Immature natural killer cell (primary cell): ENCODE measurements around the gene STX17. TPM values are rescaled to one million over a fixed set of nuclear protein-coding genes. Genes with fewer than 3 reads are reported as not detected.

Experiments used
- DNase-seq, 3 donors: peaks; one replicate each; pipeline ENCODE4 v3.0.0; 2022; ENCODE audit warnings: mixed read lengths in 1 of 3
- H3K27ac Mint-ChIP-seq, 6 donors: one replicate each; pipeline ENCODE4 v1.8.0; 2020; ENCODE audit warnings: mixed read lengths in 6 of 6, mild to moderate bottlenecking in 5 of 6, inconsistent platforms in 4 of 6, moderate library complexity in 3 of 6
- H3K27me3 Mint-ChIP-seq, 3 donors: one replicate each; pipeline ENCODE4 v1.8.0; 2020 to 2021; ENCODE audit warnings: low read depth in 3 of 3, mild to moderate bottlenecking in 3 of 3, mixed read lengths in 3 of 3, moderate library complexity in 3 of 3, inconsistent platforms in 1 of 3
- H3K36me3 Mint-ChIP-seq, 3 donors: one replicate each; pipeline ENCODE4 v1.8.0; 2020; ENCODE audit warnings: mixed read lengths in 3 of 3, inconsistent platforms in 2 of 3, mild to moderate bottlenecking in 2 of 3
- H3K4me1 Mint-ChIP-seq, 2 donors: one replicate each; pipeline ENCODE4 v1.8.0; 2020; ENCODE audit warnings: inconsistent platforms in 2 of 2, mild to moderate bottlenecking in 2 of 2, mixed read lengths in 2 of 2, moderate library complexity in 1 of 2
- H3K4me3 Mint-ChIP-seq, 5 donors: one replicate each; pipeline ENCODE4 v1.8.0; 2020; ENCODE audit warnings: mild to moderate bottlenecking in 5 of 5, mixed read lengths in 5 of 5, inconsistent platforms in 3 of 5, moderate library complexity in 3 of 5
- H3K9me3 Mint-ChIP-seq, 6 donors: one replicate each; pipeline ENCODE4 v1.8.0; 2020; ENCODE audit warnings: mild to moderate bottlenecking in 6 of 6, mixed read lengths in 6 of 6, inconsistent platforms in 4 of 6, moderate library complexity in 3 of 6
- polyA plus RNA-seq, 3 donors: library from polyadenylated mRNA; unstranded; fragments of 300-500 nt; fragmentation: Illumina TruSeq; gene quantifications; one replicate each; pipeline ENCODE4 v1.2.3, GENCODE V29; 2021

Gene STX17
- polyA plus RNA-seq, 3 donors from 2014 or later: 17.3 to 28.5 (median 18.8) TPM

DNA sequence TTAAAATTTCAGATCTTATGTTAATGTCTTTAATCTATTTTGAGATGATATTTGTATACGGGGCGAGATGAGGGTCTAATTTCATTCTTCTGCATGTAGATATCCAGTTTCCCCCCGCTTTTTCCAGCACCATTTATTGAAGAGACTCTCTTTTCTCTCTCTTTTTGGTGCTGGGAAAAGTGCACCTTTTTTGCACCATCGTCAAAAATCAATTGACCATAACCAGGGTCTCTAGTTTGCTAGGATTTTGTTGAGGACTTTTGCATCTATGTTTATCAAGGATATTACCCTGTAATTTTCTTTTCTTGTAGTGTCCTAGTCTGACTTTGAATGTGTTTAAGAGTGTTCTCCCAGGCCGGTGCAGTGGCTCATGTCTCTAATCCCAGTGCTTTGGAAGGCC is 93.3 kb downstream of the STX17 start:
- DNase-seq: no peak
- Mint-ChIP-seq H3K4me1 (no peaks in the 10 kb centered on the region), H3K4me3 (no peak overlapping the region), H3K27ac (no peak overlapping the region), H3K36me3 (peaks cover 29 to 43% (median 42%) of the 10 kb centered on the region in 3 donors), H3K9me3 (no peaks in the 10 kb centered on the region), H3K27me3 (peaks cover 0 to 4% (median 0%) of the 10 kb centered on the region in 3 donors)

DNA sequence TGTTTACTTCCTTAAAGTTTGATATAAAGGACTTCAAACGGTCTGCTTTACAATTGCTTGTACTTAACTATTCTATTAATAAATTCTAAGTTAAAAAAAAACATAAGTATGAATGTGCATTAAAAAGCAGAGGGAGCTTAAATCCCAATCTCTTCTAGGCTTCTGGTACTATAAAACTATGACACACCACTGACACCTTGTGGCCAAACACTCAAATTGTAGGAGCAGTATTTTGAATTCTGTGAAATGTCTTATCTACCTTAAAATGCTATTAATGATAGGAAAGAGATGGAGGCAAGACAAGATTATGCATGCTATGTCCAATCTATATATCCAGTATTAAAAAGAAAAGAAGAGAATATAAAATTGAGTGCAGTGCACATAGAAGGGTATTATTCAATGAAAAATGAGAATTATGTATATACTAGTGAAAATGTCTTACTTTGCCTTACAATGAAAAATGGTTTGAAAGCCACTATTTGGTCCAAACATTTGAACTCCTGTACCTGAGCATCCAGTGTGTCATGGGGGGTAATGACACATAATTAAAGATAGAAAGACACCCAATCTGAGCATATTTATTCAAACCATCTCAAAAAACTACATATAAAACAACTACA is 104.7 kb downstream of the STX17 start:
- peak overlapping the region in 1 of 6 donors; percentile 46 for H3K27ac Mint-ChIP-seq
- no peak overlapping the region for H3K4me3 Mint-ChIP-seq
- no peaks in the 10 kb centered on the region for H3K4me1 Mint-ChIP-seq
- H3K27me3 Mint-ChIP-seq: no peaks in the 10 kb centered on the region
- H3K9me3 Mint-ChIP-seq: no peaks in the 10 kb centered on the region
- peak; percentile 51 to 57 (median 54) for DNase-seq
- peaks cover 9 to 28% (median 19%) of the 10 kb centered on the region in 3 donors for H3K36me3 Mint-ChIP-seq

DNA sequence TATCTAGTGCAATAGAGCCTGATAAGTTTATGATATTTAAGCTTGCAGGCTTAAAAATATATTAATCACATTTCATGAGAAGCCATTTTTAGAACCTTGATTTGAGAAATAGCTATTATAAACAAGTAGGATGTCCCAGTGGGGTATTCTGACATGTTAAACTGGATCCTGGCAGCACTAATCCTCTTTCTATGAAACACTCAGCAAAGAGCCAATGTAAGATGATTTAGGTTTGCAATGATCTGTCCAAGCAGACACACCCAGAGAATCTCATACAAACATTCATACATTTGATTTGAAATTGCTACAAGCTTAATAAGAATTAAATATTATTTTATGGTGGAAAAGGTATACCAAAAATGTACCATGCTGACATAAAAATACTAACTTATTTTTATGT is 105.8 kb downstream of the STX17 start:
- Mint-ChIP-seq H3K4me3 (no peak overlapping the region), H3K9me3 (no peaks in the 10 kb centered on the region), H3K27me3 (no peaks in the 10 kb centered on the region), H3K36me3 (peaks cover 9 to 26% (median 15%) of the 10 kb centered on the region in 3 donors), H3K4me1 (no peaks in the 10 kb centered on the region), H3K27ac (no peak overlapping the region)
- DNase-seq: no peak

DNA sequence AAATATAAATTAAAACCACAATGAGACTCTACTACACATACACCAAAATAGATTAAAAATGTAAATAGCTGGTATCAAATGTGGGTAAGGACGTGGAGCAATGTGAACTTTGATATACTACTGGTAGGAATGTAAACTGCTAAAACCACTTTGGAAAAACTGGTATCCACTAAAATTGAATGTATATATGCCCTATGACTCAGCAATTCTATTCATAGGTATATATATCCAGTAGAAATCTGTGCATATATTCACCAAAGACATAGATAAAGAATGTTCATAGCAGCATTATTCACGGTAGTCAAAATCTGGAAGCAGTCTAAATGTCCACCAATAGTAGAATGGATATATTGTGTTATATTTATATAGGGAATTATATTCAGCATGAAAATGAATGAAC is 107.1 kb downstream of the STX17 start:
- H3K9me3 Mint-ChIP-seq: no peaks in the 10 kb centered on the region
- peaks cover 9 to 26% (median 17%) of the 10 kb centered on the region in 3 donors for H3K36me3 Mint-ChIP-seq
- H3K4me3 Mint-ChIP-seq: no peak overlapping the region
- no peaks in the 10 kb centered on the region for H3K27me3 Mint-ChIP-seq
- H3K4me1 Mint-ChIP-seq: no peaks in the 10 kb centered on the region
- DNase-seq: no peak
- no peak overlapping the region for H3K27ac Mint-ChIP-seq

DNA sequence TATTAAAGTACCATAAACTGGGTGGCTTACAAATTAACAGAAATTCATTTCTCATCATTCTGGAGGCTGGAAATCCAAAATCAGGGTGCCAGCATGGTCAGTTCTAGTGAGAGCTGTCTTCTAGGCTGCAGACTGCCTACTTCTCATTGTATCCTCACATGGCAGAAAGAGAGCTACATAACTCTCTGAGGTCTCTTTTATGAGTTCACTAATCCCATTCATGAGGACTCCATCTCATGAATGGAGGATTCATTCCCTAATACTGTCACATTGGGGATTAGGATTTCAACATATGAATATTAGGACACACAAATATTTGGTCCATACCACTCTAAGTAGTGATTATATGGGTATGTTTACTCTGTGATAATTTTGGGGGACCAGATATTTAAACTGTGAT is 108.4 kb downstream of the STX17 start:
- Mint-ChIP-seq H3K36me3 (peaks cover 11 to 27% (median 20%) of the 10 kb centered on the region in 3 donors), H3K4me1 (no peaks in the 10 kb centered on the region), H3K9me3 (no peaks in the 10 kb centered on the region), H3K27ac (peak overlapping the region in 1 of 6 donors; percentile 9), H3K27me3 (no peaks in the 10 kb centered on the region), H3K4me3 (no peak overlapping the region)
- no peak for DNase-seq

DNA sequence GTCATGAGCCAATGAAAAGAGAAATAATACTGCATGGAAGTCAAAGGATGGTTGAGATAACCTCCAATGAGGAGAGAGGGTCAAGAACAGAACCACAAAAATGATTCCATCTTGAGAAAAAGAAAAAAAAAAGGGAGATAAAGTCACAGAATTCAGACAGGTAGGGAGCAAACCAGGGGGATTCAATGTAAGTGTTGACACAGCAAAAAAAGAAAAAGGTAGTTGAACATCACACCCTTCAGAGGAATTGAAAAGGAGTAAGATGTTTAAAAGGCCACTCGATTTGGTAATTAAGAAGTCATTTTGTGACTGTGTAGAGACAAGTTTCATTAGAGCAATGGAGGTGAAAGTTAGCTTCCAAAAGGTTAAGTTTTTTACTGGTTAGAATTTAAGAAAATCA is 113.1 kb downstream of the STX17 start:
- Mint-ChIP-seq H3K27ac (peak overlapping the region in 1 of 6 donors; percentile 5), H3K9me3 (no peaks in the 10 kb centered on the region), H3K27me3 (no peaks in the 10 kb centered on the region), H3K4me3 (no peak overlapping the region), H3K36me3 (peaks cover 10 to 20% (median 11%) of the 10 kb centered on the region in 3 donors), H3K4me1 (no peaks in the 10 kb centered on the region)
- no peak for DNase-seq

Other genes with a start within 250 kb of the STX17 start
- gene NR4A3, start 84.8 kb upstream of the STX17 start, polyA plus RNA-seq: 1 to 10 TPM in 1 of 3 donors, under 1 TPM in 2; 0.83 to 1.1 (median 0.88) TPM
- 10 to 100 TPM; 42.0 to 53.4 (median 46.6) TPM for gene ERP44, start 192.3 kb downstream of the STX17 start, polyA plus RNA-seq
- 10 to 100 TPM in 1 of 3 donors, 1 to 10 TPM in 2; 3.4 to 12.6 (median 4.9) TPM for gene INVS, start 192.6 kb downstream of the STX17 start, polyA plus RNA-seq